GM23338 (cell line): ENCODE results near the gene UBE2Z. TPM values are rescaled to one million over a fixed set of nuclear protein-coding genes. Genes with fewer than 3 reads are reported as not detected.

Experiments used
- CREB1 ChIP-seq: fragments of 250-450 bp; sonication (Bioruptor Pico); IDR thresholded peaks from 2 replicates; pipeline ENCODE4 v1.5.0; 2020; ENCODE audit warnings: low read depth, mild to moderate bottlenecking, moderate library complexity
- EZH2 ChIP-seq: fragments of 200-600 bp; sonication (generic); IDR thresholded peaks from one replicate; pipeline ENCODE4 v1.8.0; 2017; ENCODE audit warnings: antibody characterized with exemption, mild to moderate bottlenecking, low read depth; ENCODE audit not compliant: unreplicated experiment
- EZH2phosphoT487 ChIP-seq: fragments of 200-600 bp; sonication (generic); IDR thresholded peaks from one replicate; pipeline ENCODE4 v1.8.1; 2018; ENCODE audit warnings: antibody characterized with exemption; ENCODE audit not compliant: unreplicated experiment
- JUNB ChIP-seq: IDR thresholded peaks from one replicate; pipeline ENCODE4 v1.6.1; 2016; ENCODE audit warnings: antibody characterized with exemption; ENCODE audit not compliant: unreplicated experiment
- POLR2AphosphoS5 ChIP-seq: IDR thresholded peaks from 2 replicates; pipeline ENCODE4 v1.6.1; 2016; ENCODE audit warnings: antibody characterized with exemption, low read depth
- STAT1 ChIP-seq: IDR thresholded peaks from one replicate; pipeline ENCODE4 v1.6.1; 2016; ENCODE audit warnings: antibody characterized with exemption; ENCODE audit not compliant: unreplicated experiment
- polyA plus RNA-seq: library from polyadenylated mRNA; unstranded; fragments of >200 nt; fragmentation: Nextera tagmentation; extraction: Ambion mirVana; gene quantifications from 2 replicates; pipeline ENCODE4 v1.2.1, GENCODE V29; 2016
- total RNA-seq: library from RNA; depleted of rRNA; stranded (reverse); fragments of >200 nt; shearing (Covaris generic); gene quantifications from 2 replicates; pipeline ENCODE4 v1.2.3, GENCODE V29; 2014
- TF ChIP-seq, protein P1 (sequence below): fragments of 250-450 bp; sonication (Bioruptor Pico); IDR thresholded peaks from 2 replicates; pipeline ENCODE4 v1.5.0; 2020; ENCODE audit warnings: mild to moderate bottlenecking, moderate library complexity
- TF ChIP-seq, protein P2 (sequence below): IDR thresholded peaks from 2 replicates; pipeline ENCODE4 v1.6.1; 2016; ENCODE audit warnings: antibody characterized with exemption
- TF ChIP-seq, protein P3 (sequence below), 2 experiments: fragments of 200-600 bp in 1 of 2; sonication (generic) in 1 of 2; conservative IDR thresholded peaks; 2 replicates each; pipeline versions ENCODE4 v1.5.1 to v1.6.1; 2016 to 2017; ENCODE audit warnings: antibody characterized with exemption in 2 of 2, low read depth in 2 of 2, mild to moderate bottlenecking in 2 of 2, moderate library complexity in 1 of 2

Gene UBE2Z
- total and polyA plus RNA-seq, 2 experiments from 2014 or later: 34.1 to 78.5 TPM

DNA sequence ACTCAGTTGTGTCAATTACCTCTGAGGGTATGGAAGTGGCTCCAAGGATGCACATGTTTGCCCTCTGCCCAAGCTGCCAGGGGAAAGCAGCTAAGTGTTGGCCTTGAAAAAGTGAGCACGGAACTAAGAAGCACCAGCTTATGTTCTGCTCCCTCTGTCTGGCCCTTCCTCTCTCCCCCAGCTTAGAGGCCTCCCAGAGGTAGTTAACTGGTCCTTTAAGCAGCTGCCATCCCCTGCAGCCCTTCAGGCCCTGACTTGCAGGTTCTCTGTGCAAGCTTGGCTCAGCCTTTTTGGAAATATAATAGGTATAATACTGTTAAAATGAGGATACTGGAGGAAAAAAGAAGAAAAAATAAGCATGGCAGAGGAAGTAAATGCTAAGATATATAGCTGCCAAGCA, 7.0 kb upstream of the UBE2Z start (continued):
- TF ChIP-seq, protein P1, sequence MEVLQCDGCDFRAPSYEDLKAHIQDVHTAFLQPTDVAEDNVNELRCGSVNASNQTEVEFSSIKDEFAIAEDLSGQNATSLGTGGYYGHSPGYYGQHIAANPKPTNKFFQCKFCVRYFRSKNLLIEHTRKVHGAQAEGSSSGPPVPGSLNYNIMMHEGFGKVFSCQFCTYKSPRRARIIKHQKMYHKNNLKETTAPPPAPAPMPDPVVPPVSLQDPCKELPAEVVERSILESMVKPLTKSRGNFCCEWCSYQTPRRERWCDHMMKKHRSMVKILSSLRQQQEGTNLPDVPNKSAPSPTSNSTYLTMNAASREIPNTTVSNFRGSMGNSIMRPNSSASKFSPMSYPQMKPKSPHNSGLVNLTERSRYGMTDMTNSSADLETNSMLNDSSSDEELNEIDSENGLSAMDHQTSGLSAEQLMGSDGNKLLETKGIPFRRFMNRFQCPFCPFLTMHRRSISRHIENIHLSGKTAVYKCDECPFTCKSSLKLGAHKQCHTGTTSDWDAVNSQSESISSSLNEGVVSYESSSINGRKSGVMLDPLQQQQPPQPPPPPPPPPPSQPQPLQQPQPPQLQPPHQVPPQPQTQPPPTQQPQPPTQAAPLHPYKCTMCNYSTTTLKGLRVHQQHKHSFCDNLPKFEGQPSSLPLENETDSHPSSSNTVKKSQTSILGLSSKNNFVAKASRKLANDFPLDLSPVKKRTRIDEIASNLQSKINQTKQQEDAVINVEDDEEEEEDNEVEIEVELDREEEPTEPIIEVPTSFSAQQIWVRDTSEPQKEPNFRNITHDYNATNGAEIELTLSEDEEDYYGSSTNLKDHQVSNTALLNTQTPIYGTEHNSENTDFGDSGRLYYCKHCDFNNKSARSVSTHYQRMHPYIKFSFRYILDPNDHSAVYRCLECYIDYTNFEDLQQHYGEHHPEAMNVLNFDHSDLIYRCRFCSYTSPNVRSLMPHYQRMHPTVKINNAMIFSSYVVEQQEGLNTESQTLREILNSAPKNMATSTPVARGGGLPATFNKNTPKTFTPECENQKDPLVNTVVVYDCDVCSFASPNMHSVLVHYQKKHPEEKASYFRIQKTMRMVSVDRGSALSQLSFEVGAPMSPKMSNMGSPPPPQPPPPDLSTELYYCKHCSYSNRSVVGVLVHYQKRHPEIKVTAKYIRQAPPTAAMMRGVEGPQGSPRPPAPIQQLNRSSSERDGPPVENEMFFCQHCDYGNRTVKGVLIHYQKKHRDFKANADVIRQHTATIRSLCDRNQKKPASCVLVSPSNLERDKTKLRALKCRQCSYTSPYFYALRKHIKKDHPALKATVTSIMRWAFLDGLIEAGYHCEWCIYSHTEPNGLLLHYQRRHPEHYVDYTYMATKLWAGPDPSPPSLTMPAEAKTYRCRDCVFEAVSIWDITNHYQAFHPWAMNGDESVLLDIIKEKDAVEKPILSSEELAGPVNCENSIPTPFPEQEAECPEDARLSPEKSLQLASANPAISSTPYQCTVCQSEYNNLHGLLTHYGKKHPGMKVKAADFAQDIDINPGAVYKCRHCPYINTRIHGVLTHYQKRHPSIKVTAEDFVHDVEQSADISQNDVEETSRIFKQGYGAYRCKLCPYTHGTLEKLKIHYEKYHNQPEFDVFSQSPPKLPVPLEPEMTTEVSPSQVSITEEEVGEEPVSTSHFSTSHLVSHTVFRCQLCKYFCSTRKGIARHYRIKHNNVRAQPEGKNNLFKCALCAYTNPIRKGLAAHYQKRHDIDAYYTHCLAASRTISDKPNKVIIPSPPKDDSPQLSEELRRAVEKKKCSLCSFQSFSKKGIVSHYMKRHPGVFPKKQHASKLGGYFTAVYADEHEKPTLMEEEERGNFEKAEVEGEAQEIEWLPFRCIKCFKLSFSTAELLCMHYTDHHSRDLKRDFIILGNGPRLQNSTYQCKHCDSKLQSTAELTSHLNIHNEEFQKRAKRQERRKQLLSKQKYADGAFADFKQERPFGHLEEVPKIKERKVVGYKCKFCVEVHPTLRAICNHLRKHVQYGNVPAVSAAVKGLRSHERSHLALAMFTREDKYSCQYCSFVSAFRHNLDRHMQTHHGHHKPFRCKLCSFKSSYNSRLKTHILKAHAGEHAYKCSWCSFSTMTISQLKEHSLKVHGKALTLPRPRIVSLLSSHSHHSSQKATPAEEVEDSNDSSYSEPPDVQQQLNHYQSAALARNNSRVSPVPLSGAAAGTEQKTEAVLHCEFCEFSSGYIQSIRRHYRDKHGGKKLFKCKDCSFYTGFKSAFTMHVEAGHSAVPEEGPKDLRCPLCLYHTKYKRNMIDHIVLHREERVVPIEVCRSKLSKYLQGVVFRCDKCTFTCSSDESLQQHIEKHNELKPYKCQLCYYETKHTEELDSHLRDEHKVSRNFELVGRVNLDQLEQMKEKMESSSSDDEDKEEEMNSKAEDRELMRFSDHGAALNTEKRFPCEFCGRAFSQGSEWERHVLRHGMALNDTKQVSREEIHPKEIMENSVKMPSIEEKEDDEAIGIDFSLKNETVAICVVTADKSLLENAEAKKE (CRISPR knock-in tag): no peak
- TF ChIP-seq STAT1 (no peak), EZH2phosphoT487 (no peak), POLR2AphosphoS5 (no peak), EZH2 (no peak), JUNB (no peak), CREB1 (CRISPR knock-in tag) (no peak)
- TF ChIP-seq, protein P2, sequence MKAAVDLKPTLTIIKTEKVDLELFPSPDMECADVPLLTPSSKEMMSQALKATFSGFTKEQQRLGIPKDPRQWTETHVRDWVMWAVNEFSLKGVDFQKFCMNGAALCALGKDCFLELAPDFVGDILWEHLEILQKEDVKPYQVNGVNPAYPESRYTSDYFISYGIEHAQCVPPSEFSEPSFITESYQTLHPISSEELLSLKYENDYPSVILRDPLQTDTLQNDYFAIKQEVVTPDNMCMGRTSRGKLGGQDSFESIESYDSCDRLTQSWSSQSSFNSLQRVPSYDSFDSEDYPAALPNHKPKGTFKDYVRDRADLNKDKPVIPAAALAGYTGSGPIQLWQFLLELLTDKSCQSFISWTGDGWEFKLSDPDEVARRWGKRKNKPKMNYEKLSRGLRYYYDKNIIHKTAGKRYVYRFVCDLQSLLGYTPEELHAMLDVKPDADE: no peak
- TF ChIP-seq, protein P3, sequence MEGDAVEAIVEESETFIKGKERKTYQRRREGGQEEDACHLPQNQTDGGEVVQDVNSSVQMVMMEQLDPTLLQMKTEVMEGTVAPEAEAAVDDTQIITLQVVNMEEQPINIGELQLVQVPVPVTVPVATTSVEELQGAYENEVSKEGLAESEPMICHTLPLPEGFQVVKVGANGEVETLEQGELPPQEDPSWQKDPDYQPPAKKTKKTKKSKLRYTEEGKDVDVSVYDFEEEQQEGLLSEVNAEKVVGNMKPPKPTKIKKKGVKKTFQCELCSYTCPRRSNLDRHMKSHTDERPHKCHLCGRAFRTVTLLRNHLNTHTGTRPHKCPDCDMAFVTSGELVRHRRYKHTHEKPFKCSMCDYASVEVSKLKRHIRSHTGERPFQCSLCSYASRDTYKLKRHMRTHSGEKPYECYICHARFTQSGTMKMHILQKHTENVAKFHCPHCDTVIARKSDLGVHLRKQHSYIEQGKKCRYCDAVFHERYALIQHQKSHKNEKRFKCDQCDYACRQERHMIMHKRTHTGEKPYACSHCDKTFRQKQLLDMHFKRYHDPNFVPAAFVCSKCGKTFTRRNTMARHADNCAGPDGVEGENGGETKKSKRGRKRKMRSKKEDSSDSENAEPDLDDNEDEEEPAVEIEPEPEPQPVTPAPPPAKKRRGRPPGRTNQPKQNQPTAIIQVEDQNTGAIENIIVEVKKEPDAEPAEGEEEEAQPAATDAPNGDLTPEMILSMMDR (conservative IDR thresholded peaks at IDR 0.05; ENCODE audit: low read depth in 2 of 2): no peak
